Activated naive CD8-positive, alpha-beta T cell treated with anti-CD3 and anti-CD28 coated beads, Interleukin-2, amount 10 ng/mL, durations not matched to agents 7 days and 5 days (primary cell): ENCODE results near the gene APBA2. TPM values are rescaled to one million over a fixed set of nuclear protein-coding genes. Genes with fewer than 3 reads are reported as not detected.
A peak's percentile ranks its signal among the peaks of the same experiment; 100 is the strongest.

Experiments
- ATAC-seq: fragments of 150-1000 bp; cut with Tn5 transposase; one replicate; pipeline ENCODE4 v1.10.0; 2021; ENCODE audit warnings: low read depth, moderate library complexity
- POLR2A ChIA-PET: fragments of 350-600 bp; sonication (Branson Sonifier 250); formaldehyde crosslinking; loops from one replicate; lab custom pipeline; 2021; ENCODE audit warnings: antibody characterized with exemption; lab: Charles Lee
- DNase-seq: peaks from one replicate; pipeline ENCODE4 v3.0.0; 2021
- H3K27ac Mint-ChIP-seq: one replicate; pipeline ENCODE4 v1.8.0; 2022; ENCODE audit warnings: mild to moderate bottlenecking, mixed read lengths
- H3K27me3 Mint-ChIP-seq: one replicate; pipeline ENCODE4 v1.8.0; 2022; ENCODE audit warnings: mild to moderate bottlenecking, moderate library complexity, mixed read lengths
- H3K36me3 Mint-ChIP-seq: one replicate; pipeline ENCODE4 v1.8.0; 2021; ENCODE audit warnings: mild to moderate bottlenecking, mixed read lengths
- H3K4me1 Mint-ChIP-seq: one replicate; pipeline ENCODE4 v1.8.0; 2021; ENCODE audit warnings: mixed read lengths
- H3K4me3 Mint-ChIP-seq: one replicate; pipeline ENCODE4 v1.8.0; 2022; ENCODE audit warnings: mild to moderate bottlenecking, moderate library complexity, mixed read lengths
- H3K9me3 Mint-ChIP-seq: one replicate; pipeline ENCODE4 v1.8.0; 2021; ENCODE audit warnings: mixed read lengths
- total RNA-seq, 2 experiments: library from RNA; stranded (reverse); gene quantifications; one replicate each; pipeline ENCODE4 v1.2.3, GENCODE V29; 2021

The APBA2 gene
- total RNA-seq, 2 experiments from 2014 or later, result 65.1 to 66.0 TPM

GRCh38 chr15:29125382-29126207, 239.8 kb downstream of the APBA2 start:
- no peak overlapping the region for H3K27ac Mint-ChIP-seq
- H3K27me3 Mint-ChIP-seq, result no peaks in the 10 kb centered on the region
- no peaks in the 10 kb centered on the region for H3K4me1 Mint-ChIP-seq
- no peaks in the 10 kb centered on the region for H3K9me3 Mint-ChIP-seq
- H3K36me3 Mint-ChIP-seq, result no peaks in the 10 kb centered on the region
- ATAC-seq (no peak), DNase-seq (no peak)
- H3K4me3 Mint-ChIP-seq, result no peak overlapping the region
- POLR2A ChIA-PET, result no interaction called here

GRCh38 chr15:29126208-29126536, 240.4 kb downstream of the APBA2 start:
- H3K4me1 Mint-ChIP-seq, result no peaks in the 10 kb centered on the region
- H3K9me3 Mint-ChIP-seq, result no peaks in the 10 kb centered on the region
- POLR2A ChIA-PET, result no interaction called here
- no peak overlapping the region for H3K27ac Mint-ChIP-seq
- ATAC-seq (no peak), DNase-seq (no peak)
- no peaks in the 10 kb centered on the region for H3K36me3 Mint-ChIP-seq
- no peak overlapping the region for H3K4me3 Mint-ChIP-seq
- H3K27me3 Mint-ChIP-seq, result no peaks in the 10 kb centered on the region

DNA sequence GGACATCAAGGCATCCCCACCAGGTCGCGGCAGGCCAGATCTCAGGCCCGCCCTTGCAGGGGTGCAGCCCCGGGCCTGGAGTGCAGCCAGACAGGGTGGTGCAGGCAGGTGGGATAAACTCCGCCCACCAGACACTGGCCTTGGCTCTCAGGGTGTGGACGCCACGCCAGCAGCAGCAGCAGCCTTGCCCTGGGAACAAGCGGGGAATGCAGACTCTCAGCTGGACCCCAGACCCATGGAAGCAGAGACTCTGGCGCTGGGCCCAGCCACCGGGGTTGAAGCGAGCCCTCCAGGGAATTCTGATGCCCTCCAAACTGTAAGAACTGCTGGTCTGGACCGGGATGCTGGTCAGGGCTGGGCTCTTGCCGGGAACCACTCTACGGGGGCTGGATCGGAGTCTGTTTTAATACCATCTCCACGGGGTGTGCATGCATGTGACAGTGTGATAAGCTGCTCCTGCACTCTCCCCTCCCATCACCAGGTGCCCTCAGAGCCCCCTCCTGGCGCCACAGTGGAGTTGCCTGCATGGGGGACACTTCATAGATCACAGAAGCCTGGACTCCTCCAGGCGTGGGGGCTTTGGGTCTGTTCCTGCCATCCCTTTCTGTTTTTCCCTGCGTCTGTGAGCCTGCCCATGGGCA, 241.2 kb downstream of the APBA2 start:
- Mint-ChIP-seq H3K27ac (no peak overlapping the region), H3K4me3 (no peak overlapping the region), H3K4me1 (peaks cover 4% of the 10 kb centered on the region), H3K36me3 (no peaks in the 10 kb centered on the region), H3K9me3 (no peaks in the 10 kb centered on the region), H3K27me3 (no peaks in the 10 kb centered on the region)
- POLR2A ChIA-PET, result no interaction called here
- ATAC-seq, result no peak
- no peak for DNase-seq

GRCh38 chr15:29127506-29128430, 242.0 kb downstream of the APBA2 start:
- no peak overlapping the region for H3K27ac Mint-ChIP-seq
- H3K27me3 Mint-ChIP-seq, result no peaks in the 10 kb centered on the region
- H3K36me3 Mint-ChIP-seq, result no peaks in the 10 kb centered on the region
- H3K9me3 Mint-ChIP-seq, result no peaks in the 10 kb centered on the region
- DNase-seq (no peak), ATAC-seq (no peak)
- H3K4me1 Mint-ChIP-seq, result peaks cover 5% of the 10 kb centered on the region
- POLR2A ChIA-PET, result no interaction called here
- no peak overlapping the region for H3K4me3 Mint-ChIP-seq

- POLR2A ChIA-PET, result no interaction called here
- DNase-seq, result no peak
- ATAC-seq, result no peak
These were observed 242.9 kb downstream of the APBA2 start for GRCh38 chr15:29128671-29129070.

GRCh38 chr15:29129221-29129620, 243.4 kb downstream of the APBA2 start:
- POLR2A ChIA-PET, result no interaction called here
- H3K9me3 Mint-ChIP-seq, result no peaks in the 10 kb centered on the region
- ATAC-seq, result no peak
- H3K4me3 Mint-ChIP-seq, result no peak overlapping the region
- no peak overlapping the region for H3K27ac Mint-ChIP-seq
- H3K27me3 Mint-ChIP-seq, result peaks cover 3% of the 10 kb centered on the region
- H3K4me1 Mint-ChIP-seq, result peaks cover 5% of the 10 kb centered on the region
- H3K36me3 Mint-ChIP-seq, result no peaks in the 10 kb centered on the region
- no peak for DNase-seq

More at GRCh38 chr15:29128671-29129070, 242.9 kb downstream of the APBA2 start:
- Mint-ChIP-seq H3K36me3 (no peaks in the 10 kb centered on the region), H3K4me1 (peaks cover 5% of the 10 kb centered on the region), H3K9me3 (no peaks in the 10 kb centered on the region), H3K27me3 (peaks cover 2% of the 10 kb centered on the region), H3K4me3 (no peak overlapping the region), H3K27ac (no peak overlapping the region)

DNA sequence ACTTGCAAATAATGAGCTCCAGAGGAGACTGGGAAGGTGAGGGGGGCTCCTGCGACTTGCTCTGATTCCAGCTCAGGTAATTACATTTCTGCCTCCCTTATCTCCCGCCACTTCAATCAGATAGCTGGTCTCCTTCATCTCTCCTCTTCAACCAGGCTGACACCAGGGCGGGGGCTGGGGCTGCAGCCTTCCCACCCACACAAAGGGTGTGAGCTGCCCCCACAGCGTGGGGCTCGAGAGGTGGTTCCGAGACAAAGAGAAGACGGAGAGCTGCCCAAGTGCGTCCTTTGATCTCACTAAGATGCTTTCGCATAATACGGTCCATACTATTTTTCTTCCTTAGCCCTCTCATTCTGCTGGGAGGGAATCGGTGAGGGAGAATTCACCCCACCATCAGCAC, 244.2 kb downstream of the APBA2 start:
- Mint-ChIP-seq H3K27ac (no peak overlapping the region), H3K9me3 (no peaks in the 10 kb centered on the region), H3K4me1 (peaks cover 5% of the 10 kb centered on the region), H3K36me3 (no peaks in the 10 kb centered on the region), H3K27me3 (peaks cover 3% of the 10 kb centered on the region), H3K4me3 (no peak overlapping the region)
- POLR2A ChIA-PET, result interaction anchor here (0.5 kb wide), 1 partner anchor 1001 kb away, joined by 4 read pairs; no protein-coding TSS in a partner anchor
- ATAC-seq (no peak), DNase-seq (no peak)

DNA sequence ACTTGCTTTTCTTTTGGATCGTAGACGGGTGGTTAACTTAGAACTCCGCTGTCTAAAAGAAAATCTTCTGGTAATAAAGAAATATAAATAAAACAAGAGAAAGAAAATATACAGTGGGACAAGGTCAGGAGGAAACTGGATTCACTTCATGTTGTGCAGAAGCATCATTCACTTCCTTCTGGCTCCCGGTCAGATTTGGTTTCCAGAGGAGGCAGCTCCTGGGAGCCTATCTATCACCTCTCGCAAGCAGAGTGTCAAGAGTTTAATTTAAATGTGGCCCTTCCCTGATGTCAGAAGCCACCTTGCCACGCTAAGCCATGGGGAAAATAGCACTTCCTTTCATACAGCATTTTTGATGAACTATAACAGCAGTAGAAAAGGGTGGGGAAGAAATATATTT, 244.7 kb downstream of the APBA2 start:
- no peak for DNase-seq
- Mint-ChIP-seq H3K27me3 (peaks cover 3% of the 10 kb centered on the region), H3K9me3 (no peaks in the 10 kb centered on the region), H3K36me3 (no peaks in the 10 kb centered on the region), H3K27ac (no peak overlapping the region), H3K4me1 (peaks cover 5% of the 10 kb centered on the region), H3K4me3 (no peak overlapping the region)
- POLR2A ChIA-PET, result no interaction called here
- no peak for ATAC-seq

DNA sequence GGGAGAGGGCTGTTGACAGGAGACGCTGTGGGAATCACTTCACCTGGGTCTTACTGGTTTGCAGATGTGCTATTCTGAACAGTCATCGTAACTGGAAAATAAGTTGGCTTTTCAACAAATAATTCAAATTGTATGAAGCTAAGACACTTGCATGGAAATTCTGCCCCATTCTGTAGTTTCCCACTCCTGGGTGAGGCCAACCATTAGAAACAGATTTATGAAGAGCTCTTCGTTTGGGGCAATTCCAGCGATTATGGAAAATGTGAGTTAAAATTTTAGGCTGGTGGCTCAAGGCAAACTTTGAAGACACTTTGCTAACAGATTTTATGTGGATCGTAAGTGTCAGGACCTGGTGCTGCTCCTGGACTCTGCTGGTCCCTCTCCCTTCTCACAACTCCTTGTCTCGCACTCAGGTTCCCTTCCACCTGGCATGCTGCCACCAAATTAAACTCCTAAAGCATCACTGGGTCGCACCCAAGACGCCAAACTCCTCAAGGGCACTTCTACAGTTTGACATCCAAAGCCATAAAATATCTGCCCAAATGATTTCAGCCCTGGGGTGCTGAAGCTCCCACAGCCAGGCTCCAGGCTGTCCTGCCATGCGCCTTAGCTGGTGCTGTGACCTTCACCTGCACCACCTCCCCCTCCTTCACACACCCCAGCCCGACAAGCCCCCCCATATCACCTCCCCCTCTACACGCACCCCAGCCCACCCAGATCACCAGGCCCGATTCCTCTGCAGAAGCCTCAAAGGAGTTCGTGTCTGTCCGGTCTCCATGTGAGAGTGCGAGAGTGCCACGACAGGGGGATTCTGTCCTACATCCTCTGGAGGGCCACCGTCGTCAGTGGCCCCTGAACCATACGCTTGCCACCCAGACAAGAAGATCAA, 245.4 kb downstream of the APBA2 start:
- ATAC-seq (no peak), DNase-seq (no peak)
- H3K9me3 Mint-ChIP-seq, result no peaks in the 10 kb centered on the region
- peaks cover 5% of the 10 kb centered on the region for H3K4me1 Mint-ChIP-seq
- POLR2A ChIA-PET, result no interaction called here
- peak overlapping the region; percentile 66 for H3K27ac Mint-ChIP-seq
- peak overlapping the region; percentile 51 for H3K4me3 Mint-ChIP-seq
- no peaks in the 10 kb centered on the region for H3K36me3 Mint-ChIP-seq
- peaks cover 3% of the 10 kb centered on the region for H3K27me3 Mint-ChIP-seq

GRCh38 chr15:29131840-29132420, 246.2 kb downstream of the APBA2 start:
- H3K27ac Mint-ChIP-seq, result peak overlapping the region; percentile 66
- POLR2A ChIA-PET, result no interaction called here
- DNase-seq (no peak), ATAC-seq (peak; percentile 27)
- no peaks in the 10 kb centered on the region for H3K36me3 Mint-ChIP-seq
- no peaks in the 10 kb centered on the region for H3K9me3 Mint-ChIP-seq
- H3K27me3 Mint-ChIP-seq, result peaks cover 3% of the 10 kb centered on the region
- peaks cover 5% of the 10 kb centered on the region for H3K4me1 Mint-ChIP-seq
- H3K4me3 Mint-ChIP-seq, result peak overlapping the region; percentile 51

DNA sequence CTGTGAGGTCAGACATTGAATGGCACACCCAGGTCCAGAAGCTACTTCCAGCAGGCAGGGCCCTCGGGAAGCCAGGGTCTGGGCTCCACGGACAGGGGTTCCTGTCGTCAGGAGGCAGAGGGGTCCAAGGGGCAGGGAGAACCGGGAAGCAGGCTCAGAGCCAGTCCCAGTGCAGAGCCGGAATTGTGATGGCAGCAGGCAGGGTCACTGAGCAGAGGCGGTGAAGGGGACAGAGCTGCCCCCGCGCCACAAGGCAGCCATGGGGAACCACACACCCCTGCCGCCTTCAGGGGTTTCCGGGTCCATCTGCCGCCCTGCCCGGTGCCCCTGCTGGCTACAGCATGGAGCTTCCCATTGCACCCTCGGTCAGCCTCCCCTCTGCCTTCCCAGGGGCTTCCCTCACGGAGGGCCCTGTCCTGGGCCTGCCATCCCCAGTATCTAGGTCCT, 247.0 kb downstream of the APBA2 start:
- Mint-ChIP-seq H3K4me1 (peaks cover 5% of the 10 kb centered on the region), H3K9me3 (no peaks in the 10 kb centered on the region), H3K27me3 (peaks cover 3% of the 10 kb centered on the region), H3K27ac (no peak overlapping the region), H3K4me3 (no peak overlapping the region), H3K36me3 (no peaks in the 10 kb centered on the region)
- no peak for ATAC-seq
- peak; percentile 20 for DNase-seq
- POLR2A ChIA-PET, result no interaction called here

DNA sequence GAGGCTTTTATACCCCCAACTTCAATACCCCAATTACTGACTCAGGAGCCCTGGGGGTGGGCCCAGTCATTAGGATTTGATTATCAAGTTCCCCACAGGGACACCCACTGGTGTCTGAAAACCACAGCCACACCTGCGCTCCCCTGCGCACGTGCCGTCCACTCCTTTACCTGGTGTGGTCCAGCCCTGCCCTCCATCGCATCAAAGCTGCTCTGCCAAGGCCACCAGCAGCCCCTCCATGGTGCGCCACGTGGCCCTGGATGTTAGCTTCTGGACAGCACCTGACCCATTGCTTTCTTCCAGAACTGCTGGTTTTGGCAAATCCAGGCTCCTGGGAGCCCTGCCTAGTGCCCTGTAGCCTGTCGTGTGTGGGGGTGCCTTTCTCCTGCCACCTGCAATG, 247.5 kb downstream of the APBA2 start:
- H3K4me3 Mint-ChIP-seq, result no peak overlapping the region
- POLR2A ChIA-PET, result no interaction called here
- H3K4me1 Mint-ChIP-seq, result peaks cover 5% of the 10 kb centered on the region
- no peaks in the 10 kb centered on the region for H3K36me3 Mint-ChIP-seq
- DNase-seq (no peak), ATAC-seq (no peak)
- no peak overlapping the region for H3K27ac Mint-ChIP-seq
- peaks cover 3% of the 10 kb centered on the region for H3K27me3 Mint-ChIP-seq
- no peaks in the 10 kb centered on the region for H3K9me3 Mint-ChIP-seq
